ENCODE measurements around the gene GREM2.

GRCh38 chr1:240491796-240492195 is 120.2 kb downstream of the GREM2 start:
- TF ChIP-seq CTCF (conservative IDR thresholded peaks at IDR 0.05; ENCODE audit: low read depth, low read length), result no peak
- no peak for TF ChIP-seq EZH2 (IDR thresholded peaks at IDR 0.05; ENCODE audit: borderline replicate concordance, low read depth, low read length, poor library complexity, severe bottlenecking)
